ENCODE data around the gene HTR2C. TPM values are rescaled to one million over a fixed set of nuclear protein-coding genes. Genes with fewer than 3 reads are reported as not detected.

HTR2C gene
- total and polyA plus RNA-seq, 2 experiments from 2014 or later, result 2.0 to 2.4 TPM

- no peak for TF ChIP-seq REST (IDR thresholded peaks at IDR 0.05; ENCODE audit: unreplicated experiment)
- TF ChIP-seq CREB1 (CRISPR knock-in tag; IDR thresholded peaks at IDR 0.05; ENCODE audit: low read depth), result no peak
- no peak for TF ChIP-seq STAT1 (IDR thresholded peaks at IDR 0.05; ENCODE audit: unreplicated experiment)
- TF ChIP-seq CTCF (conservative IDR thresholded peaks at IDR 0.05; ENCODE audit: low read depth in 2 of 2), result no peak
- TF ChIP-seq ZNF114 (CRISPR knock-in tag; IDR thresholded peaks at IDR 0.05), result no peak
These were observed 182.7 kb downstream of the HTR2C start (continued) for GRCh38 chrX:114766541-114766940.

- no peak overlapping the region for H3K27ac Mint-ChIP-seq
- Histone ChIP-seq H3K4me2 (no peak overlapping the region), H3K27me3 (ENCODE audit: insufficient read depth) (no peaks in the 10 kb centered on the region), H2AFZ (no peak overlapping the region), H4K20me1 (replicated peaks; ENCODE audit: insufficient read depth) (no peaks in the 10 kb centered on the region), H3K9me2 (ENCODE audit: insufficient read depth) (no peaks in the 10 kb centered on the region), H3K4me3 (no peak overlapping the region), H3K79me2 (replicated peaks; ENCODE audit: insufficient read depth) (no peaks in the 10 kb centered on the region), H3K36me3 (ENCODE audit: insufficient read depth) (no peaks in the 10 kb centered on the region), H3K4me1 (ENCODE audit: insufficient read depth) (peaks cover 6% of the 10 kb centered on the region), H3K27ac (ENCODE audit: low read depth) (no peak overlapping the region), H3F3A (replicated peaks; ENCODE audit: low read depth) (no peaks in the 10 kb centered on the region)
- peaks cover 4% of the 10 kb centered on the region; the same call in 2 of the 3 replicates for H3K36me3 Mint-ChIP-seq (ENCODE audit: low read depth)
- peaks cover 9% of the 10 kb centered on the region; the same call in 2 of the 3 replicates for H3K4me1 Mint-ChIP-seq
- TF ChIP-seq CTCF (conservative IDR thresholded peaks at IDR 0.05; ENCODE audit: low read depth in 2 of 2) (peak; percentile 38 to 63), JUNB (IDR thresholded peaks at IDR 0.05; ENCODE audit: unreplicated experiment) (no peak), EZH2 (IDR thresholded peaks at IDR 0.05; ENCODE audit: low read depth, unreplicated experiment) (no peak)
- DNase-seq (ENCODE audit: low spot score), result peak; percentile 38
- no peaks in the 10 kb centered on the region for H3K27me3 Mint-ChIP-seq (ENCODE audit: insufficient read depth, low read depth, poor library complexity)
- peak; percentile 50; the same call in 2 of the 3 replicates for ATAC-seq
- no peaks in the 10 kb centered on the region; the same call in 1 of the 3 replicates for H3K9me3 Mint-ChIP-seq
- no peak overlapping the region for H3K4me3 Mint-ChIP-seq
These were observed 190.8 kb downstream of the HTR2C start for GRCh38 chrX:114774691-114775090.
